SH-SY5Y (cell line): Measurements from ENCODE around the gene TM4SF4.

ENCODE experiments used
- GATA2 ChIP-seq: IDR thresholded peaks from 2 replicates; pipeline ENCODE4 v1.6.1; 2011; ENCODE audit warnings: mild to moderate bottlenecking, low read depth, low read length
- GATA3 ChIP-seq: IDR thresholded peaks from 2 replicates; pipeline ENCODE4 v1.6.1; 2011; ENCODE audit warnings: low read depth, mild to moderate bottlenecking, low read length, moderate library complexity

DNA sequence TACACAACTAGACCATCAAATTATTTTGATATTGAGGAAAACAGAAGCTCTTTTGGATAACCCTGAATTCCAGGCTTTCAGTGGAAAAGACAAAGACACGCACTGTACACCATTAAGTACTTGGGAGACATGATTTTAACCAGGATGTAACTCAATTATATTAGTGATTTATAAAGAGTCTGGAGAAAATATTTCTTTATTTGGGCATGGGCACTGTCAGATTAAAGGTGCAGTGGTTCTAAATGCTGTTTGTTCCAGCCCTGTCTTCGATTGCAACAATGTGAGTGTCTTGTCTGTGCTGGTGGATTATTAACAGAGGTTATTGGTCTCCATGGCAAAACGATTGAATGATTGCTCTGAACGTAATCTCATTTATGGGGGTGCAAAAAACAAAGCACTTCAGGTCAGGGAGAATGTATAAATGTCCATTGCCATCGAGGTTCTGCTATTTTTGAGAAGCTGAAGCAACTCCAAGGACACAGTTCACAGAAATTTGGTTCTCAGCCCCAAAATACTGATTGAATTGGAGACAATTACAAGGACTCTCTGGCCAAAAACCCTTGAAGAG, at the start of gene TM4SF4:
- TF ChIP-seq GATA2: no peak
- no peak for TF ChIP-seq GATA3
